Kidney (tissue), 22 donors: ENCODE measurements around the gene ENAM. TPM values are rescaled to one million over a fixed set of nuclear protein-coding genes. Genes with fewer than 3 reads are reported as not detected.

Experiments used
- DNase-seq, 5 donors: peaks; one replicate each; pipeline ENCODE4 v3.0.0-alpha.2; 2013 to 2020
- FAIRE-seq: peaks from 2 replicates; lab custom pipeline; 2012; peaks lifted over from hg19 to GRCh38; lab: Jason Lieb, UNC
- H3K27ac ChIP-seq, 2 donors: one replicate each; pipeline ENCODE4 v1.7.0; 2013; ENCODE audit warnings: low read depth in 2 of 2, low read length in 2 of 2, inconsistent platforms in 1 of 2
- H3K27me3 ChIP-seq: one replicate; pipeline ENCODE4 v1.7.1; 2013; ENCODE audit warnings: low read length, inconsistent platforms; ENCODE audit not compliant: control insufficient read depth, insufficient read depth
- H3K36me3 ChIP-seq, 3 donors: one replicate each; pipeline versions ENCODE4 v1.7.0 to v1.7.1; 2013; ENCODE audit warnings: low read length in 3 of 3, control low read depth in 1 of 3, inconsistent platforms in 1 of 3; ENCODE audit not compliant: insufficient read depth in 3 of 3, control insufficient read depth in 2 of 3
- H3K4me1 ChIP-seq, 3 donors: one replicate each; pipeline versions ENCODE4 v1.7.0 to v1.7.1; 2013; ENCODE audit warnings: low read length in 3 of 3, inconsistent platforms in 1 of 3, low read depth in 1 of 3; ENCODE audit not compliant: control insufficient read depth in 2 of 3, insufficient read depth in 2 of 3
- H3K4me3 ChIP-seq, 3 donors: one replicate each; pipeline versions ENCODE4 v1.7.0 to v1.8.1; 2013; ENCODE audit warnings: low read length in 3 of 3, control low read depth in 1 of 3, inconsistent platforms in 1 of 3
- H3K9ac ChIP-seq, 3 donors: one replicate each; pipeline versions ENCODE4 v1.7.0 to v1.7.1; 2013; ENCODE audit warnings: low read length in 3 of 3, control low read depth in 1 of 3, inconsistent platforms in 1 of 3
- H3K9me3 ChIP-seq, 3 donors: one replicate each; pipeline versions ENCODE4 v1.7.0 to v1.7.1; 2013; ENCODE audit warnings: low read length in 3 of 3, control low read depth in 1 of 3, inconsistent platforms in 1 of 3; ENCODE audit not compliant: control insufficient read depth in 2 of 3, insufficient read depth in 1 of 3
- CTCF ChIP-seq: IDR thresholded peaks from 3 replicates; pipeline ENCODE4 v1.5.1; 2012; ENCODE audit warnings: mild to moderate bottlenecking, moderate library complexity, borderline replicate concordance; ENCODE audit not compliant: insufficient read depth; ENCODE audit errors: extremely low read depth
- intact Hi-C: fragments of 100-400 bp; cut with DNase I; formaldehyde crosslinking; loops from one replicate; pipeline ENCODE4 v1.11.1; 2022
- long read RNA-seq, 10 donors: library from polyadenylated mRNA in 1 of 10; unstranded in 1 of 10; transcript quantifications; one replicate each; pipeline ENCODE4 v2.0.0 and lab custom pipeline, GENCODE V29; 2021 to 2026
- polyA plus RNA-seq: library from polyadenylated mRNA; stranded (reverse); fragments of 350-450 nt; fragmentation: Illumina TruSeq; extraction: RNeasy Lipid Tissue Mini Kit (QIAGEN cat#74804); gene quantifications from one replicate; pipeline ENCODE4 v1.2.3, GENCODE V29; 2014; ENCODE audit warnings: low read depth, low replicate concordance; ENCODE audit not compliant: insufficient read depth
- total RNA-seq: library from RNA; stranded (reverse); fragmentation: NEBNext Ultra II Directional; extraction: Animal tissue kit (Norgen Biotek cat#: 25700); gene quantifications from one replicate; pipeline ENCODE4 v1.2.1, GENCODE V29; 2021
- donor health status: control.
- donor health status: control.
- donor health status: control.
- donor health status: control.
- donor health status: control.
- donor health status: DM: yes; HTN: yes; CAD: no.
- donor health status: Normal renal cell carcinoma (clear cell type).

Gene ENAM
- total RNA-seq (6.7 TPM), polyA plus RNA-seq (3.9 TPM)
- long read RNA-seq, donor 1, partial matches to known transcripts, result 0 of 1 reads
- long read RNA-seq, donor 1, other reads (novel, unspliced or antisense), result 0 of 1 reads
- long read RNA-seq, donor 2, partial matches to known transcripts, result 0 of 1 reads
- long read RNA-seq, donor 2, other reads (novel, unspliced or antisense), result 0 of 1 reads
- long read RNA-seq, donor 3, partial matches to known transcripts, result 0 of 1 reads
- long read RNA-seq, donor 3, other reads (novel, unspliced or antisense), result 0 of 1 reads
- long read RNA-seq, donor 4, result 0 reads
- long read RNA-seq, donor 5, result 0 reads
- long read RNA-seq, donor 6, partial matches to known transcripts, result 0 of 1 reads
- long read RNA-seq, donor 6, other reads (novel, unspliced or antisense), result 0 of 1 reads
- long read RNA-seq, donor 7, partial matches to known transcripts, result 0 of 7 reads
- long read RNA-seq, donor 7, other reads (novel, unspliced or antisense), result 5 of 7 reads
- long read RNA-seq, donor 8, partial matches to known transcripts, result 0 of 2 reads
- long read RNA-seq, donor 8, other reads (novel, unspliced or antisense), result 0 of 2 reads
- long read RNA-seq, donor 9, partial matches to known transcripts, result 0 of 1 reads
- long read RNA-seq, donor 9, other reads (novel, unspliced or antisense), result 0 of 1 reads
- long read RNA-seq, donor 10, partial matches to known transcripts, result 0 of 1 reads
- long read RNA-seq, donor 10, other reads (novel, unspliced or antisense), result 0 of 1 reads

GRCh38 chr4:70628444-70628843 lies at the start of gene ENAM:
Gene ENAM (plus strand): TSS chr4:70628744. CDS start chr4:70629501, 757 bp downstream.
- Histone ChIP-seq H3K36me3 (no peaks in the 10 kb centered on the region), H3K27me3 (no peaks in the 10 kb centered on the region), H3K27ac (no peak within 1 kb of the TSS), H3K9me3 (no peaks in the 10 kb centered on the region), H3K4me3 (no peak within 1 kb of the TSS), H3K4me1 (no peaks in the 10 kb centered on the region), H3K9ac (no peak within 1 kb of the TSS)
- intact Hi-C loops, result no loop called here
- DNase-seq, result no peak
- TF ChIP-seq CTCF, result no peak
- FAIRE-seq, result no peak

GRCh38 chr4:70581980-70582379 lies 46.6 kb upstream of the ENAM start:
- no peak for TF ChIP-seq CTCF
- FAIRE-seq, result no peak
- intact Hi-C loops, result no loop called here

GRCh38 chr4:70583952-70584834 lies 44.4 kb upstream of the ENAM start:
- Histone ChIP-seq H3K27ac (no peak overlapping the region), H3K4me1 (no peaks in the 10 kb centered on the region), H3K9me3 (no peaks in the 10 kb centered on the region), H3K4me3 (no peak overlapping the region), H3K36me3 (no peaks in the 10 kb centered on the region), H3K9ac (no peak overlapping the region), H3K27me3 (no peaks in the 10 kb centered on the region)
- no peak for TF ChIP-seq CTCF
- FAIRE-seq (no peak), DNase-seq (no peak)
- intact Hi-C loops, result no loop called here

More at GRCh38 chr4:70581980-70582379, 46.6 kb upstream of the ENAM start:
- no peaks in the 10 kb centered on the region for H3K27me3 ChIP-seq
- no peak overlapping the region for H3K9ac ChIP-seq
- no peak overlapping the region for H3K27ac ChIP-seq
- H3K9me3 ChIP-seq, result no peaks in the 10 kb centered on the region
- H3K36me3 ChIP-seq, result no peaks in the 10 kb centered on the region
- H3K4me3 ChIP-seq, result no peak overlapping the region
- no peaks in the 10 kb centered on the region for H3K4me1 ChIP-seq
- no peak for DNase-seq
